Stimulated activated CD4-positive, alpha-beta T cell treated with anti-CD3 and anti-CD28 coated beads, Interleukin-2, amount 100 ng/mL, for 24 hours (primary cell): ENCODE results near the gene GPAT3.
"Not testable (repeated sequence)": the region's sequence is repeated elsewhere in the genome, so short reads cannot be mapped to it uniquely, and the experiment has no call there.

Experiments
- DNase-seq, 2 donors: peaks; one replicate each; pipeline ENCODE4 v3.0.0-alpha.2; 2020

The GPAT3 gene

DNA sequence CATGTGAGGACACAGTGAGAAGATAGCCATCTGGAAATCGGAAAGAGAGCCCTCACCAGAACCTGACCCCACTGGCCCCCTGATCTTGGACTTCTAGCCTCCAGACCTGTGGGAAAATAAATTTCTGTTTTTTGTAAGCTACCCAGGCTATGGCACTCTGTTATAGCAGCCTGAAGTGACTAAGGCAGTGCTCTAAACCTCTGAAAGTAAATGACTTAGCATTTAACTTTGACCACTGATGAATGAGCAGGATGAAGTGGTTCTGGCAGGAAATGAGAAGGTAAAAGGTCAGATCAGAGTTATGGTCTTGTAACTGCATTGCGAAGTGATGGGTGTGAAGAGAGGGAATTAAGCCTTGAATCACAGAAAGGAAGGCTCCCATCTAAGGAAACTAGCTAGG lies 17.0 kb downstream of the GPAT3 start:
- no peak for DNase-seq

DNA sequence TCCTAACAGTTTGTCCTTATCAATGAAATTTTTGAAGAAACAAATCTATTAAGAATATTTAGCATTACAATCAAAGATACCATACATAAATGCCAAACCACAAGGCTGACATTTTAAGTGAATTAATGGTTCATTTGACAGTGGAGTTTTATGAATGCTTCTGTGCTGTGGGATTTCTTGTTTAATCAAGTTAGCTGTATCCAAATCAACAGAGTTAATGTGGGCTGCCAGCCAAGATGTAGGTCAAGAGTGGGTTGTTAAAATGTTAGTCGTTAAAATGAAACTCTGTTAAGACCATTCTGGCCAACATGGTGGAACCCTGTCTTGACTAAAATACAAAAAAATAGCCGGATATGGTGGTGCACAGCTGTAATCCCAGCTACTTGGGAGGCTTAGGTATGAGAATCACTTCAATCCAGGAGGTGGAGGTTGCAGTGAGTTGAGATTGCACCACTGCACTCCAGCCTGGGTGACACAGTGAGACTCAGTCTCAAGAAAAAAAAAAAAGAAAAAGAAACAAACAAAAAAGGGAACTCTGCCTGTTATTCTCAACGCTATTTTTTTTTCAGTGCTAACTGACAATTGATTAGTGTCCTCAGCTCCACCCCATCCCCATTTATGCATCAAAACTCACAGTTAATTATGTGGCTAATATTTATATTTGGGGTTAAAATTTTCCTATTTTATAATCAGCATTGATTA lies 20.2 kb downstream of the GPAT3 start:
- no peak for DNase-seq

DNA sequence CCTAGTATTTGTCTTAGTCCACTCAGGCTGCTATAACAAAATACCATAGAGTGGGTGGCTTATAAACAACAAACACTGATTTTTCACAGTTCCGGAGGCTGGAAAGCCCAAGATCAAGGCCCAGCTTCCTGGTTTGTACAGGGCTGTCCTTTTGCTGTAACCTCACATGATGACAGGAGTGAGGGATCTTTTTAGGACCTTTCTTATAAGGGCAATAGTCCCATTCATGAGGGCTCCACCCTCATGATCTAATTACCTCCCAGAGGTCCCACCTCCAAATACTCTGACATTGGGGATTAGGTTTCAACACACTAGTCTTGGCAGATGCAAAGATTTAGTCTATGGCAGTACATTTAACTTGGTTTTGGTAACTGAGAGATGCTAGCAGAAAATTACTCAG lies 20.9 kb downstream of the GPAT3 start:
- no peak for DNase-seq

GRCh38 chr4:83558059-83558653 lies 22.2 kb downstream of the GPAT3 start:
- DNase-seq, result no peak

DNA sequence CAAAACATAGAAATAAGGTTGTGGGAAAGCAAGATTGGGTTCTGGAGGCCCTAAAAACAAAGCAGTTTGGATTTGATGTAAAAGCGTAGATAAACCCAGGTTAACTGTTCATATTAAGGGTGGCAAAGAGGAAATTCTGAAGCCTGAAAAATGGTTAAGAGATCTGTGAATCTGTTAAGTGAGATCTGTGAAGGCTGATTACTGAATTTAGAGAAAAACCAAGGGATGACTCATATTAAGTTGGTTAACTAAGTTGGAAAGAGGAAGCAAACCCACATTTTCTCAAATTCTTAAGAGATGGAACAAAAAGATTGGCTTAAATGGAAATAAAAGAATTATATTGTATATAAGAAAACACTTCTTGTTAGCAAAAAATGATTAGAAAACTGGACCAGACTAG lies 22.8 kb downstream of the GPAT3 start:
- no peak for DNase-seq

DNA sequence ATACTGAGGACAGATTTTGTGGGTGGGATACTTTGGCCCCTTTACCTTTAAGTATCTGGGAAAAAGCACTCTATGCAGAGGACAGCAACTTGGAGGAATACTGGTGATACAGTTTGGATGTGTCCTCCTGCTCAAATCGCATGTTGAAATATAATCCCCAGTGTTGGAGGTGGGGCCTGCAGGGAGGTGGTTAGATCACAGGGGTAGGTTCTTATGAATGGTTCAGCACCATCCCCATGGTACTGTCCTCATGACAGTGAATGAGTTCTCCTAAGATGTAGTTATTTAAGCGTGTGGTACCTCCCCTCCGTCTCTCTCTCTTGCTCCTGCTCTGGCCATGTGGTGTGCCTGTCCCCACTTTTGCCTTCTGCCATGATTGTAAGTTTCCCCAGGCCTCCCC lies 24.6 kb downstream of the GPAT3 start:
- no peak for DNase-seq

DNA sequence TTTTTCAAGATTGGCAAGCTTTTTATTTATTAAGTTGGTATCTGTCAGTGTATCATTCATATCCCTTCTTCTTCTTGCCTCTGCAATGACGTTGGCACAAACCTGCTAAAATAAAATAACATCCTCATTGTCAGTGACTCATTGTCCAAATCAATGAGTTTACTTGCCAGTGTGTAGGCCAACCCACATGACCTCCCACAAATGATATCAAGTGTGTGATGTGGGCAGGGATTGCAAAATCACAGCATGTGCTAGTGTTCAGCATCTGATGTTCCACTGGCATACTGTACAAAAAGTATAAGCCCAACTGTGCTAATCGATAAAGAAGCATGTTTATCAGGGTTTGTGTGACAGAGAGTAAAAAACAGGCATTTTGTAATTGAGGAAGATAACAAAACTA lies 25.5 kb downstream of the GPAT3 start:
- DNase-seq, result no peak

DNA sequence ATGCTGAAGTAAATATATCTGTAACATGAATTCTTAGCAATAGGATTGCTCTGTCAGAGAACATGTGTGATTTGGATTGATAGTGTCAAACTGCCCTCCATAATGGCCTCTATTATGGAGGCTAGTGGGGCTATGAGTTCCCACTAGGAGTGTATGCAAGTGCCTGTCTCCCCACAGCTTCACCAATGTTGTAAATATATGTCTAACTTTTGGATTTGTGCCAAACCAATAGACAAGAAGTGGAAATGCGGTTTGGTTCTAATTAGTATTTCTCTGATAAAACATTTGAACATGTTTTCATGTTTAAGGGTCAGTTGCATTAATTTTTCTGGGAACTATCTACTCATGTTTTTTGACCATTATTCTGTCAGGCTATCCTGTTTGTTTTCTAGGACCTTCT lies 28.1 kb downstream of the GPAT3 start:
- DNase-seq, result no peak

- no peak for DNase-seq
Measured at GRCh38 chr4:83568062-83568461, 32.2 kb downstream of the GPAT3 start.

DNA sequence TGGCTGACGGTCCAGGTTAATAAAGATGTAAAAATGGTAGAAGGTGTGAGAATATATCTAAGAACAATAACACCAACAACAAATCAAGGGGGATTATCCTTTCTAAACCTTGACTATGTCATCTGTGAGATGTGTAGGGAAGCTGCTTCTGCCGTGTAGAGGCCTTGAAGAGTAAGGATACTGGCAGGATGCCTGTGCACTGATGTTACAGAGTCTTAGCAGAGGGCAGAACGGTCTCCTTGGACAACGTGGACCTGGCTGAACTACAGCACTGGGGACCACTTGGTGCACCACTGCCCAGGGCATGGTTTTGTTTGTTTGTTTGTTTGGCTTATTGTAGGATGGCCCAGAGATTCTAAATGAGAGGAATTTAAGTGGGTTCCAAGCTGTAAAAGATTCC lies 33.5 kb downstream of the GPAT3 start:
- no peak for DNase-seq

DNA sequence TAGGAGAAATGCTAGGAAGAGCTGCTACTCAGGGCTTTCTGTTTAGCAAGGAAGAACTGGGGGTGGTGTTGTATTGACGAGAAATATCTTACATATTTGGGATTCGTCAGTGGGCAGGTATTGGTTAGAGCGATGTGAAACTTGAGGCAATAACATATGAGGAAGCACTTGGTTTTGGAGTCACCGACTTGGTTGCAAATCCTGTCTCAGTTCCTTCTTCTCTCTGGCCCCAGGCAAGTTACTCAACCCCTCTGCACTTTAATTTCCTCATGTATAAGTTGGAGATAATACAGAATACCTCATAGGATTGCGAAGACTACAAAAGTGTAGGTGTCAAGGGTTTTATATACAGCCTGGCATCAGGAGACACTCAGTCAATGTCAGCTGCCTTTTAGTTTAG lies 34.1 kb downstream of the GPAT3 start:
- no peak for DNase-seq

DNA sequence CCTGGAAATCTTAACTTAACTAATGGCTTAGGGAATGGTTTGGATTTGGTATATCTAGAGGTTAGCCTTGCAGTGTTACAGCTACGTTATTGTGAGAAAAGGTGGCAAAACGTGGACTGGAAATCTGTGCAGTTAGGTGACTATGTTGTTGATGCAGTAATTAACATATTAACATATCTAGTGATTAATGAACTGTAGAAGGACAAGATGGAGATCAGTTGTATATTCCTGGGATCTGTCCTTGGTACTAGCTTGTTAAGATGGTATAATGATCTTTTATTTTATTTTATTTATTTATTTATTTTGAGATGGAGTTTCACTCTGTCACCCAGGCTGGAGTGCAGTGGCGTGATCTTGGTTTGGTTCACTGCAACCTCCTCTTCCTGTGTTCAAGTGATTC lies 36.9 kb downstream of the GPAT3 start:
- no peak for DNase-seq

GRCh38 chr4:83574247-83574646 lies 38.3 kb downstream of the GPAT3 start:
- DNase-seq, result no peak

GRCh38 chr4:83576237-83576636 lies 40.3 kb downstream of the GPAT3 start:
- DNase-seq, result not testable (repeated sequence)

DNA sequence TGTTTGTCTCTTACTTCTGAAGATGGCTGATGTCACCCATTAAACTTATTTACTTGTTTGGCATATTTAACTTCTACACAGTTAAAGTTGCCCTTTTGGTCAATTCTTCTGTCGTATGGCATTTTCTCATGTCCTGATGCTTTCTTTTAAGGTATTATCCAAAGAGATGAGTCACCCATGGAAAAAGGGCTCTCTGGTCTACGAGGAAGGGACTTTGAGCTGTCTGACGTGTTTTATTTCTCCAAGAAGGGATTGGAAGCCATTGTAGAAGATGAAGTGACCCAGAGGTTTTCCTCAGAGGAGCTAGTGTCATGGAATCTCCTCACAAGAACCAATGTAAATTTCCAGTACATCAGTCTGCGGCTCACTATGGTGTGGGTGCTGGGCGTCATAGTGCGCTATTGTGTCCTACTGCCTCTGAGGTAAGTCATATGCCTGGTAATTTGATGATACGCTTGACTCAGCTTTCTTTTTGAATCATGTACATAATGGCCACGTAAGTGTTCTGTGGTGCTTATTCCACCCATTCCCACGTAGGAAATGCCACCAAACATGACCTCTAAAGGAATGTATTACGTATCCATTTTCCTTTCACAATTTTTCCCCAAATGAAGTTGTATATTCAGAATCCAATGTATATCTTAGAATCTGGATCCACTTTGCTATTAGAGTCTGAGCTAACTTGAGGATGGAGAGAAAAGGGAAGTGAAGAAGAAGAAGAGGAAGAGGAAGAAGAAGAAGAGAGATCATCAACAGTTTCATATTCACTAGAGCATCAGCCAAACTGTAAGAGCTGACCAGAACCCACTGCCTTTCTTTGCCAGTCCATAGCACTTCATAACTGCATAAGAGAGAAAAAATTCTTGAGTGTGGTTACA lies 45.7 kb downstream of the GPAT3 start:
- DNase-seq, result no peak

DNA sequence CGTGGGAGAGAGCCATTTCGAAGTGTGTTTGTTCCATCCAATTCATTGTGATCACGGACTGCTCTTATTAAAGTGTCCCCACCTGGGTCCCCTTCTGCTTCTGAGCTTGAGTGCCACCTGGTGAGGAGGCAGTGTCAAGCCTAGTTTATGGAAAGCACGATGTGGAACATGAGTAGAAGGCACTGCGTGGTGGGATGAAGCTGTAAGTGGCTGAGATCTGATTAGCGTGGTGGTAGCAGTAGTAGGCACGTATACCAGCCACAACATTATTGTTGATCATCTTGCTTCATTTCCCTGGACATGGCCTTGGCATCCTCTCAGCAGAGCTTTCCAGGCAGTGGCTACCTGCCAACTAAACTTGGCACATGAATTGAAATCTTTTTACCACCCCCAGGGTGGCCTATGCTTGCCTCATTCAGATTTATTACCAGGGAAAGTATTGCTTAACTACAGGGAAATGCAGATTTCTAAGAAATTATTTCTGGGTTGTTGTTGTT lies 46.4 kb downstream of the GPAT3 start:
- no peak for DNase-seq

- DNase-seq, result no peak
Measured at GRCh38 chr4:83585982-83586508, 50.1 kb downstream of the GPAT3 start.

- DNase-seq, result no peak
Measured at GRCh38 chr4:83589279-83589678, 53.4 kb downstream of the GPAT3 start.

- DNase-seq, result no peak
Measured at GRCh38 chr4:83591056-83591455, 55.1 kb downstream of the GPAT3 start.

- DNase-seq, result no peak
Measured at GRCh38 chr4:83591730-83592129, 55.8 kb downstream of the GPAT3 start.

GRCh38 chr4:83599183-83599582 lies 63.3 kb downstream of the GPAT3 start:
- no peak for DNase-seq

DNA sequence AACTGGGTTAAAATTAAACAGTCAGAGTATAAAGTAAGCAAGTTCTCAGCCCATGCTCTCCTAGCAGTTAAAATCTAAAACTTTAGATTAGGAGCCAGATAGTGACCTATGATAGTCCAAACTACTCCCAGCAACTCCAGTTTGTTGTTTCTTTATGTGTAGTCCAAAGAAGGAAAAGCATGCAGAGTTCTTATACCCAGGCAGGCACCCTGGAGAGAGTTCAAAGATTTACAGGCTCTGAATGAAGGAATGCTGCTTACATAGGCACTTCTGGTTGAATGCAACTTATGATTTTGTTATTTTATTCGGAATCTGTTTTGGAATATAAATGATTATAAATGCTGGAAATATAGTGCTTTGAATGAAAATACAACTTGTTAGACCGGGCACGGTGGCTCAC lies 67.2 kb downstream of the GPAT3 start:
- no peak for DNase-seq

GRCh38 chr4:83604321-83604720 lies 68.4 kb downstream of the GPAT3 start:
- DNase-seq, result no peak

DNA sequence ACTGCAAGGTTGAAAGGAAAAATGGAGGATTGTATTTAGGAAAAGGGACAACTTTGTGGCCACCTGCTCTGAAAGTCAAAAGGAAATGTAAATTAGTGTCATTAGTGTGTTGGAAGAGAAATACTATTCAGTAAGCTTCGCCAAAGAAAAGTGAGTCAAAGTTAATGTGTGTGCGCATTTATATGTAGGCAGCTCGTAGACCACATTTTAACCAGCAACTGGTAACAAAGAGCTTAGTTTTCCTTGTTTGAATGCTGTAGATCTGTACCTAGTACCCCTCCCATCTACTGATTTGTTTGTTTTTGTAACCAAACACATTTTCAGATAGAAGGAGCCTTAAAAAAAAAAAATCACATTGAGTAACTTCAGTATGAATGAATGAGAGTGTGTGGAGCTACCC lies 69.3 kb downstream of the GPAT3 start:
- DNase-seq, result no peak
